ENCODE results near the gene NTRK2.

- TF ChIP-seq CTCF (IDR thresholded peaks at IDR 0.05) (no peak), POLR2AphosphoS5 (IDR thresholded peaks at IDR 0.05) (no peak), EP300 (IDR thresholded peaks at IDR 0.05) (no peak), POLR2A (IDR thresholded peaks at IDR 0.05) (no peak)
These were observed 234.4 kb downstream of the NTRK2 start for GRCh38 chr9:84903963-84904362.

Data from suprapubic skin (tissue), 4 donors.